A549 (cell line): ENCODE data around the gene PDIA5. TPM values are rescaled to one million over a fixed set of nuclear protein-coding genes. Genes with fewer than 3 reads are reported as not detected.

Experiments used
- ATAC-seq, 2 experiments: fragments of 200-7000 bp in 1 of 2; fragments of >200 bp in 1 of 2; cut with Nextera tagmentation in 1 of 2; cut with Tn5 transposase in 1 of 2; 3 replicates each; pipeline versions ENCODE4 v1.8.0 to v1.9.1; 2018 to 2020; ENCODE audit warnings: mild to moderate bottlenecking in 1 of 2, moderate library complexity in 1 of 2
- CTCF ChIA-PET: fragments of 300-600 bp; sonication (Branson Sonifier 250); formaldehyde crosslinking; extraction: SDS; loops from one replicate; lab custom pipeline; 2021; ENCODE audit warnings: antibody characterized with exemption, inconsistent platforms; lab: Yijun Ruan, JAX
- POLR2A ChIA-PET: fragments of 350-600 bp; formaldehyde crosslinking; extraction: SDS; loops from one replicate; lab custom pipeline; 2021; ENCODE audit warnings: antibody characterized with exemption, inconsistent platforms; lab: Yijun Ruan, JAX
- DNase-seq, 2 experiments: peaks; one replicate each; pipeline versions ENCODE4 v3.0.0 to v3.0.0-alpha.2; 2011 to 2016; ENCODE audit warnings: low read depth in 1 of 2, low spot score in 1 of 2
- FAIRE-seq: peaks from 2 replicates; lab custom pipeline; 2011; peaks lifted over from hg19 to GRCh38; lab: Jason Lieb, UNC
- H3K27ac ChIP-seq, 2 experiments: fragments of >200 bp; sonication (Bioruptor Twin); formaldehyde crosslinking; 3 replicates each; pipeline ENCODE4 v1.5.1; 2016 to 2017
- H3K4me1 ChIP-seq: fragments of >200 bp; sonication (Bioruptor Twin); formaldehyde crosslinking; 3 replicates; pipeline ENCODE4 v1.6.1; 2016
- H3K4me2 ChIP-seq: fragments of >200 bp; sonication (Bioruptor Twin); formaldehyde crosslinking; 3 replicates; pipeline ENCODE4 v1.6.1; 2016
- H3K4me3 ChIP-seq: fragments of >200 bp; sonication (Bioruptor Twin); formaldehyde crosslinking; 3 replicates; pipeline ENCODE4 v1.5.1; 2016
- H3K9me3 ChIP-seq: fragments of >200 bp; sonication (Bioruptor Twin); formaldehyde crosslinking; 3 replicates; pipeline ENCODE4 v1.6.1; 2016
- ATOH8 ChIP-seq: fragments of 250-450 bp; sonication (Bioruptor Pico); IDR thresholded peaks from 2 replicates; pipeline ENCODE4 v1.5.0; 2020; ENCODE audit warnings: low read depth, mild to moderate bottlenecking, moderate library complexity
- BCL3 ChIP-seq: fragments of >200 bp; sonication (Bioruptor Twin); formaldehyde crosslinking; IDR thresholded peaks from 3 replicates; pipeline ENCODE4 v1.6.1; 2016
- CBX2 ChIP-seq: fragments of 200-600 bp; sonication (generic); IDR thresholded peaks from 2 replicates; pipeline ENCODE4 v1.6.1; 2016; ENCODE audit warnings: low read depth, mild to moderate bottlenecking, borderline replicate concordance
- CHD4 ChIP-seq: fragments of 200-600 bp; sonication (generic); IDR thresholded peaks from 2 replicates; pipeline ENCODE4 v1.6.1; 2016; ENCODE audit warnings: antibody characterized with exemption, mild to moderate bottlenecking, borderline replicate concordance
- CTCF ChIP-seq: fragments of >200 bp; sonication (Bioruptor Twin); formaldehyde crosslinking; IDR thresholded peaks from 3 replicates; pipeline ENCODE4 v1.5.1; 2016
- E2F6 ChIP-seq: IDR thresholded peaks from 2 replicates; pipeline ENCODE4 v1.6.1; 2012; ENCODE audit warnings: low read depth, borderline replicate concordance
- EHF ChIP-seq: fragments of 250-450 bp; sonication (Bioruptor Pico); IDR thresholded peaks from 2 replicates; pipeline ENCODE4 v1.5.0; 2020; ENCODE audit warnings: mild to moderate bottlenecking
- EHMT2 ChIP-seq: fragments of 200-600 bp; sonication (generic); IDR thresholded peaks from 2 replicates; pipeline ENCODE4 v1.6.1; 2016; ENCODE audit warnings: antibody characterized with exemption, low read depth, mild to moderate bottlenecking, moderate library complexity
- ELK1 ChIP-seq: fragments of 150-350 bp; IDR thresholded peaks from 2 replicates; pipeline ENCODE4 v1.6.1; 2014; ENCODE audit warnings: low read depth, mild to moderate bottlenecking, low read length
- ESRRA ChIP-seq: fragments of 150-350 bp; IDR thresholded peaks from 2 replicates; pipeline ENCODE4 v1.6.1; 2014; ENCODE audit warnings: mild to moderate bottlenecking, low read length, borderline replicate concordance
- FOSB ChIP-seq: fragments of 250-450 bp; sonication (Bioruptor Pico); IDR thresholded peaks from 2 replicates; pipeline ENCODE4 v1.5.0; 2020; ENCODE audit warnings: mild to moderate bottlenecking, moderate library complexity
- HEYL ChIP-seq: fragments of 250-450 bp; sonication (Bioruptor Pico); IDR thresholded peaks from 2 replicates; pipeline ENCODE4 v1.8.0; 2021; ENCODE audit warnings: mild to moderate bottlenecking, moderate library complexity
- KDM5A ChIP-seq: fragments of 200-600 bp; sonication (generic); IDR thresholded peaks from 2 replicates; pipeline ENCODE4 v1.6.1; 2016; ENCODE audit warnings: antibody characterized with exemption, mild to moderate bottlenecking
- MAFK ChIP-seq: fragments of 450-650 bp; IDR thresholded peaks from 2 replicates; pipeline ENCODE4 v1.6.1; 2014; ENCODE audit not compliant: partially characterized antibody
- MAZ ChIP-seq: fragments of 150-350 bp; IDR thresholded peaks from 2 replicates; pipeline ENCODE4 v1.6.1; 2014; ENCODE audit warnings: antibody characterized with exemption, low read depth, low read length, borderline replicate concordance
- NFE2L2 ChIP-seq: fragments of 150-350 bp; conservative IDR thresholded peaks from 2 replicates; pipeline ENCODE4 v1.6.1; 2014; ENCODE audit warnings: low read length
- NR3C1 ChIP-seq: fragments of >200 bp; sonication (Bioruptor Twin); formaldehyde crosslinking; IDR thresholded peaks from 3 replicates; pipeline ENCODE4 v1.6.1; 2017
- PHF8 ChIP-seq: fragments of 200-600 bp; sonication (generic); IDR thresholded peaks from 2 replicates; pipeline ENCODE4 v1.6.1; 2016; ENCODE audit warnings: low read depth, mild to moderate bottlenecking, antibody characterized with exemption, moderate library complexity, borderline replicate concordance
- POLR2A ChIP-seq: IDR thresholded peaks from 2 replicates; pipeline ENCODE4 v1.6.1; 2012; ENCODE audit warnings: mild to moderate bottlenecking, low read length
- RAD21 ChIP-seq, 2 experiments: fragments of >200 bp in 1 of 2; sonication (Bioruptor Twin) in 1 of 2; formaldehyde crosslinking in 1 of 2; IDR thresholded peaks in 1 of 2; conservative IDR thresholded peaks in 1 of 2; 2 replicates in 1 of 2; 3 replicates in 1 of 2; pipeline ENCODE4 v1.6.1; 2012 to 2018; ENCODE audit warnings: inconsistent platforms in 1 of 2
- RARB ChIP-seq: fragments of 250-450 bp; sonication (Bioruptor Pico); IDR thresholded peaks from 2 replicates; pipeline ENCODE4 v1.8.0; 2021; ENCODE audit warnings: mild to moderate bottlenecking, moderate library complexity
- RFX5 ChIP-seq: fragments of 450-650 bp; IDR thresholded peaks from 2 replicates; pipeline ENCODE4 v1.7.1; 2014; ENCODE audit warnings: antibody characterized with exemption, mild to moderate bottlenecking, moderate library complexity
- RNF2 ChIP-seq: fragments of 200-600 bp; sonication (generic); IDR thresholded peaks from 2 replicates; pipeline ENCODE4 v1.6.1; 2016; ENCODE audit warnings: low read depth, mild to moderate bottlenecking, antibody characterized with exemption, moderate library complexity, borderline replicate concordance
- ZC3H11A ChIP-seq: fragments of 450-650 bp; IDR thresholded peaks from 2 replicates; pipeline ENCODE4 v1.6.1; 2014; ENCODE audit warnings: antibody characterized with exemption, mild to moderate bottlenecking
- ZFP36 ChIP-seq: fragments of 450-650 bp; IDR thresholded peaks from 2 replicates; pipeline ENCODE4 v1.6.1; 2014; ENCODE audit warnings: borderline replicate concordance; ENCODE audit not compliant: partially characterized antibody
- WGBS: methylation state at CpG from one replicate; pipeline ENCODE4 v1.1.6; 2017; ENCODE audit errors: missing lambda C conversion rate; 5-methylcytosine and 5-hydroxymethylcytosine counted together
- polyA plus RNA-seq, 4 experiments: library from polyadenylated mRNA; depleted of rRNA in 3 of 4; stranded (reverse); fragments of >200 nt; fragmentation: RNase III in 1 of 4; extraction: RNeasy Plus Mini Kit Qiagen cat#74134 plus additional on column Dnase treatment in 1 of 4; gene quantifications; 2 replicates in 3 of 4; 3 replicates in 1 of 4; pipeline ENCODE4 v1.2.3, GENCODE V29; 2011 to 2017

PDIA5 gene
- polyA plus RNA-seq, 2 of the 4 experiments (the other 2 are of a cell fraction), result 17.5 to 28.1 TPM

- Histone ChIP-seq H3K4me1 (peaks cover 27% of the 10 kb centered on the region), H3K9me3 (no peaks in the 10 kb centered on the region), H3K27ac (no peak overlapping the region), H3K4me3 (no peak overlapping the region), H3K4me2 (no peak overlapping the region)
- ChIA-PET POLR2A (no interaction called here), CTCF (interaction anchor here (0.6 to 1.8 kb wide), 2 partner anchors 10 to 12 kb away, joined by 3 to 5 read pairs; no protein-coding TSS in a partner anchor)
- FAIRE-seq (no peak), DNase-seq (peak; percentile 30 to 44), ATAC-seq (no peak)
- WGBS, result 73% methylated on average over 5 of the region's 5 CpGs
- no peak for TF ChIP-seq BCL3
- no peak for TF ChIP-seq E2F6
- no peak for TF ChIP-seq EHMT2
- TF ChIP-seq CHD4, result no peak
Measured at GRCh38 chr3:123071146-123071545, 4.3 kb downstream of the PDIA5 start.

- TF ChIP-seq MAFK (no peak), FOSB (CRISPR knock-in tag) (no peak), HEYL (CRISPR knock-in tag) (no peak), CTCF (no peak), RARB (CRISPR knock-in tag) (no peak), CBX2 (no peak), EHF (CRISPR knock-in tag) (no peak), ZC3H11A (no peak), E2F6 (no peak)
- no peak overlapping the region for H3K4me3 ChIP-seq
- DNase-seq (no peak), ATAC-seq (no peak), FAIRE-seq (no peak)
- 95% methylated on average over 7 of the region's 7 CpGs for WGBS
- ChIA-PET POLR2A (no interaction called here), CTCF (no interaction called here)
- peaks cover 23% of the 10 kb centered on the region for H3K4me1 ChIP-seq
- no peak overlapping the region for H3K4me2 ChIP-seq
- H3K9me3 ChIP-seq, result no peaks in the 10 kb centered on the region
- no peak overlapping the region for H3K27ac ChIP-seq
Measured at GRCh38 chr3:123071581-123071980, 4.8 kb downstream of the PDIA5 start.

GRCh38 chr3:123072152-123072551 is 5.3 kb downstream of the PDIA5 start:
- DNase-seq (no peak), ATAC-seq (no peak), FAIRE-seq (no peak)
- ChIA-PET POLR2A (no interaction called here), CTCF (no interaction called here)
- H3K4me1 ChIP-seq, result peaks cover 23% of the 10 kb centered on the region
- TF ChIP-seq CBX2 (no peak), MAZ (no peak), RNF2 (no peak), POLR2A (no peak), EHMT2 (no peak), NFE2L2 (no peak), NR3C1 (no peak), KDM5A (no peak), ZFP36 (no peak), PHF8 (no peak), RAD21 (conservative IDR thresholded peaks at IDR 0.05 in 1 of 2, IDR thresholded peaks at IDR 0.05 in 1 of 2) (no peak), ESRRA (no peak), CHD4 (no peak), ATOH8 (CRISPR knock-in tag) (no peak), RFX5 (no peak), ELK1 (no peak)
- no peak overlapping the region for H3K4me2 ChIP-seq
- H3K27ac ChIP-seq, result no peak overlapping the region
- WGBS, result 89% methylated on average over 5 of the region's 5 CpGs
- H3K4me3 ChIP-seq, result no peak overlapping the region
- no peaks in the 10 kb centered on the region for H3K9me3 ChIP-seq
